Trophoblast cell (in vitro differentiated cells and primary cell): ENCODE results near the gene TFCP2L1.

Experiments used
- DNase-seq, 2 donors: peaks; one replicate each; pipeline ENCODE4 v3.0.0-alpha.2; 2016
- H2AFZ ChIP-seq: 2 replicates; pipeline ENCODE4 v1.6.1; 2013; ENCODE audit warnings: low read length, moderate library complexity, mild to moderate bottlenecking; ENCODE audit not compliant: insufficient read depth, poor library complexity
- H2AK5ac ChIP-seq: 2 replicates; pipeline ENCODE4 v1.6.1; 2013; ENCODE audit warnings: mild to moderate bottlenecking, low read length
- H2BK120ac ChIP-seq: 2 replicates; pipeline ENCODE4 v1.6.1; 2013; ENCODE audit warnings: low read length, mild to moderate bottlenecking, moderate library complexity; ENCODE audit not compliant: insufficient read depth, poor library complexity
- H2BK12ac ChIP-seq: 2 replicates; pipeline ENCODE4 v1.6.1; 2013; ENCODE audit warnings: mild to moderate bottlenecking, low read length, moderate library complexity
- H2BK5ac ChIP-seq: 2 replicates; pipeline ENCODE4 v1.6.1; 2013; ENCODE audit warnings: low read length, low read depth, moderate library complexity, mild to moderate bottlenecking; ENCODE audit not compliant: poor library complexity
- H3K14ac ChIP-seq: 2 replicates; pipeline ENCODE4 v1.6.1; 2013; ENCODE audit warnings: mild to moderate bottlenecking, low read length
- H3K18ac ChIP-seq: 2 replicates; pipeline ENCODE4 v1.6.1; 2013; ENCODE audit warnings: mild to moderate bottlenecking, low read length
- H3K23ac ChIP-seq: 2 replicates; pipeline ENCODE4 v1.6.1; 2013; ENCODE audit warnings: low read length
- H3K27ac ChIP-seq: 2 replicates; pipeline ENCODE4 v1.5.1; 2013; ENCODE audit warnings: low read depth, mild to moderate bottlenecking, inconsistent platforms, low read length, moderate library complexity
- H3K27me3 ChIP-seq: 2 replicates; pipeline ENCODE4 v1.6.1; 2013; ENCODE audit warnings: inconsistent platforms, mild to moderate bottlenecking, low read length, moderate library complexity; ENCODE audit not compliant: insufficient read depth
- H3K36me3 ChIP-seq, 2 experiments: 1 replicate in 1 of 2; 2 replicates in 1 of 2; pipeline ENCODE4 v1.6.1; 2013; ENCODE audit warnings: low read length in 2 of 2, mild to moderate bottlenecking in 2 of 2, moderate library complexity in 1 of 2; ENCODE audit not compliant: insufficient read depth in 2 of 2, control insufficient read depth in 1 of 2
- H3K4ac ChIP-seq: 2 replicates; pipeline ENCODE4 v1.6.1; 2013; ENCODE audit warnings: low read depth, mild to moderate bottlenecking, low read length, moderate library complexity
- H3K4me1 ChIP-seq, 2 experiments: 1 replicate in 1 of 2; 2 replicates in 1 of 2; pipeline ENCODE4 v1.6.1; 2013; ENCODE audit warnings: low read length in 2 of 2, mild to moderate bottlenecking in 2 of 2, moderate library complexity in 1 of 2; ENCODE audit not compliant: insufficient read depth in 2 of 2, control insufficient read depth in 1 of 2
- H3K4me2 ChIP-seq: 2 replicates; pipeline ENCODE4 v1.6.1; 2013; ENCODE audit warnings: inconsistent platforms, mild to moderate bottlenecking, low read length, moderate library complexity
- H3K4me3 ChIP-seq: 2 replicates; pipeline ENCODE4 v1.5.1; 2013; ENCODE audit warnings: mild to moderate bottlenecking, low read depth, low read length, inconsistent platforms
- H3K79me1 ChIP-seq: one replicate; pipeline ENCODE4 v1.6.1; 2013; ENCODE audit warnings: low read length
- H3K79me2 ChIP-seq: 2 replicates; pipeline ENCODE4 v1.6.1; 2013; ENCODE audit warnings: low read length, mild to moderate bottlenecking; ENCODE audit not compliant: control insufficient read depth, insufficient read depth, poor library complexity
- H3K9ac ChIP-seq: 2 replicates; pipeline ENCODE4 v1.6.1; 2013; ENCODE audit warnings: mild to moderate bottlenecking, low read length
- H3K9me3 ChIP-seq: 2 replicates; pipeline ENCODE4 v1.6.1; 2013; ENCODE audit warnings: low read depth, mild to moderate bottlenecking, control low read depth, inconsistent platforms, low read length; ENCODE audit not compliant: insufficient read depth
- H4K12ac ChIP-seq: 2 replicates; pipeline ENCODE4 v1.6.1; 2013; ENCODE audit warnings: low read depth, mild to moderate bottlenecking, low read length, moderate library complexity
- H4K8ac ChIP-seq: 2 replicates; pipeline ENCODE4 v1.6.1; 2013; ENCODE audit warnings: low read depth, mild to moderate bottlenecking, low read length, moderate library complexity
- H4K91ac ChIP-seq: one replicate; pipeline ENCODE4 v1.6.1; 2013; ENCODE audit warnings: low read depth, mild to moderate bottlenecking, low read length, moderate library complexity
- WGBS: extraction: QIAGEN DNeasy Blood & Tissue Kit; methylation state at CpG from one replicate; pipeline ENCODE4 v1.1.7; 2013; ENCODE audit warnings: missing lambda C conversion rate; ENCODE audit not compliant: insufficient read length, insufficient coverage; ENCODE audit errors: extremely low coverage; 5-methylcytosine and 5-hydroxymethylcytosine counted together

Gene TFCP2L1

GRCh38 chr2:121330921-121331320 is 45.9 kb upstream of the TFCP2L1 start:
- DNase-seq: no peak
- no CpG with 5 or more reads among the region's 15 CpGs for WGBS

GRCh38 chr2:121329786-121330185 is 44.8 kb upstream of the TFCP2L1 start:
- no peaks in the 10 kb centered on the region for H3K9me3 ChIP-seq
- H3K4me2 ChIP-seq: no peak overlapping the region
- H3K4me3 ChIP-seq: no peak overlapping the region
- no peak overlapping the region for H3K4ac ChIP-seq
- H3K18ac ChIP-seq: no peak overlapping the region
- no peak overlapping the region for H4K8ac ChIP-seq
- H3K27ac ChIP-seq: no peak overlapping the region
- H2BK5ac ChIP-seq: no peak overlapping the region
- H3K9ac ChIP-seq: no peak overlapping the region
- no peaks in the 10 kb centered on the region for H3K79me1 ChIP-seq
- H3K23ac ChIP-seq: no peak overlapping the region
- H3K14ac ChIP-seq: no peak overlapping the region
- H2BK120ac ChIP-seq: no peak overlapping the region
- no peak overlapping the region for H2AK5ac ChIP-seq
- no peak for DNase-seq
- H2BK12ac ChIP-seq: no peak overlapping the region
- no CpG with 5 or more reads among the region's 6 CpGs for WGBS
- no peaks in the 10 kb centered on the region for H3K79me2 ChIP-seq
- no peak overlapping the region for H4K91ac ChIP-seq
- H3K27me3 ChIP-seq: no peaks in the 10 kb centered on the region
- H2AFZ ChIP-seq: no peak overlapping the region
- no peaks in the 10 kb centered on the region for H3K36me3 ChIP-seq
- H3K4me1 ChIP-seq: no peaks in the 10 kb centered on the region
- no peak overlapping the region for H4K12ac ChIP-seq

More at GRCh38 chr2:121330921-121331320, 45.9 kb upstream of the TFCP2L1 start:
- no peaks in the 10 kb centered on the region for H3K9me3 ChIP-seq
- no peak overlapping the region for H3K9ac ChIP-seq
- no peaks in the 10 kb centered on the region for H3K79me2 ChIP-seq
- H3K36me3 ChIP-seq: no peaks in the 10 kb centered on the region
- no peaks in the 10 kb centered on the region for H3K4me1 ChIP-seq
- H3K14ac ChIP-seq: no peak overlapping the region
- H3K23ac ChIP-seq: no peak overlapping the region
- no peak overlapping the region for H3K4me2 ChIP-seq
- no peak overlapping the region for H3K4ac ChIP-seq
- no peak overlapping the region for H2BK5ac ChIP-seq
- H4K8ac ChIP-seq: no peak overlapping the region
- H2BK120ac ChIP-seq: no peak overlapping the region
- no peaks in the 10 kb centered on the region for H3K79me1 ChIP-seq
- H3K4me3 ChIP-seq: no peak overlapping the region
- H2AK5ac ChIP-seq: no peak overlapping the region
- no peaks in the 10 kb centered on the region for H3K27me3 ChIP-seq
- no peak overlapping the region for H2AFZ ChIP-seq
- no peak overlapping the region for H3K18ac ChIP-seq
- H4K91ac ChIP-seq: no peak overlapping the region
- no peak overlapping the region for H2BK12ac ChIP-seq
- no peak overlapping the region for H3K27ac ChIP-seq
- H4K12ac ChIP-seq: no peak overlapping the region

- H3K27me3 ChIP-seq: no peaks in the 10 kb centered on the region
- DNase-seq: no peak
- H3K4ac ChIP-seq: no peak overlapping the region
- H3K4me1 ChIP-seq: peaks cover 2 to 5% of the 10 kb centered on the region in 2 experiments
- no peak overlapping the region for H2BK5ac ChIP-seq
- no peak overlapping the region for H3K4me3 ChIP-seq
- no peak overlapping the region for H3K23ac ChIP-seq
- H4K91ac ChIP-seq: no peak overlapping the region
- H3K27ac ChIP-seq: no peak overlapping the region
- H2AFZ ChIP-seq: no peak overlapping the region
- H3K9me3 ChIP-seq: peaks cover under 1% of the 10 kb centered on the region
- no peaks in the 10 kb centered on the region for H3K36me3 ChIP-seq
- H3K9ac ChIP-seq: no peak overlapping the region
- H2AK5ac ChIP-seq: no peak overlapping the region
- H3K14ac ChIP-seq: no peak overlapping the region
- no peak overlapping the region for H2BK120ac ChIP-seq
- H3K4me2 ChIP-seq: no peak overlapping the region
- H4K12ac ChIP-seq: no peak overlapping the region
- H3K79me1 ChIP-seq: peaks cover 2% of the 10 kb centered on the region
- H3K79me2 ChIP-seq: no peaks in the 10 kb centered on the region
- H4K8ac ChIP-seq: no peak overlapping the region
- WGBS: no CpG with 5 or more reads among the region's 8 CpGs
- H3K18ac ChIP-seq: no peak overlapping the region
- H2BK12ac ChIP-seq: no peak overlapping the region
These were observed 41.6 kb upstream of the TFCP2L1 start for GRCh38 chr2:121326628-121327027.

- no peaks in the 10 kb centered on the region for H3K27me3 ChIP-seq
- no peak overlapping the region for H2BK12ac ChIP-seq
- H4K8ac ChIP-seq: no peak overlapping the region
- H4K91ac ChIP-seq: no peak overlapping the region
- no peak overlapping the region for H3K4ac ChIP-seq
- H2BK5ac ChIP-seq: no peak overlapping the region
- H3K9me3 ChIP-seq: peaks cover 2% of the 10 kb centered on the region
- no peak overlapping the region for H4K12ac ChIP-seq
- H3K79me2 ChIP-seq: no peaks in the 10 kb centered on the region
- H3K4me2 ChIP-seq: no peak overlapping the region
- no peak overlapping the region for H3K27ac ChIP-seq
- no peak overlapping the region for H2AFZ ChIP-seq
- no peak overlapping the region for H3K4me3 ChIP-seq
- no peak for DNase-seq
- H3K18ac ChIP-seq: no peak overlapping the region
- H2AK5ac ChIP-seq: no peak overlapping the region
- H3K14ac ChIP-seq: no peak overlapping the region
- no CpG with 5 or more reads among the region's 7 CpGs for WGBS
- H3K36me3 ChIP-seq: no peaks in the 10 kb centered on the region
- peaks cover 2 to 5% of the 10 kb centered on the region in 2 experiments for H3K4me1 ChIP-seq
- no peak overlapping the region for H3K23ac ChIP-seq
- H3K79me1 ChIP-seq: peaks cover 2% of the 10 kb centered on the region
- no peak overlapping the region for H3K9ac ChIP-seq
- H2BK120ac ChIP-seq: no peak overlapping the region
These were observed 39.6 kb upstream of the TFCP2L1 start for GRCh38 chr2:121324601-121325000.
